Right lobe of liver (tissue), 6 donors: ENCODE measurements around the gene RBM47. TPM values are rescaled to one million over a fixed set of nuclear protein-coding genes. Genes with fewer than 3 reads are reported as not detected.
A peak's percentile ranks its signal among the peaks of the same experiment; 100 is the strongest.

Source experiments
- ATAC-seq, 4 donors: fragments of 200-7000 bp; cut with Tn5 transposase; one replicate each; pipeline ENCODE4 v1.9.1; 2020; ENCODE audit warnings: mild to moderate bottlenecking in 4 of 4, moderate library complexity in 4 of 4
- DNase-seq, 3 donors: peaks; one replicate each; pipeline ENCODE4 v3.0.0-alpha.2; 2020
- H3K27ac ChIP-seq, 3 donors: fragments of 200-600 bp; one replicate each; pipeline ENCODE4 v1.8.0; 2022
- H3K27me3 ChIP-seq, 2 donors: fragments of 200-600 bp; one replicate each; pipeline ENCODE4 v1.8.0; 2022
- H3K36me3 ChIP-seq, 4 donors: fragments of 200-600 bp; sonication (generic) in 1 of 4; one replicate each; pipeline versions ENCODE4 v1.5.1 to v1.8.0; 2017 to 2022; ENCODE audit warnings: control low read depth in 1 of 4
- H3K4me1 ChIP-seq, 4 donors: fragments of 200-600 bp; sonication (generic) in 1 of 4; one replicate each; pipeline versions ENCODE4 v1.5.1 to v1.8.0; 2017 to 2022; ENCODE audit warnings: control low read depth in 1 of 4
- H3K4me3 ChIP-seq, 3 donors: fragments of 200-600 bp; one replicate each; pipeline ENCODE4 v1.8.0; 2022
- H3K9me3 ChIP-seq, 4 donors: fragments of 200-600 bp; sonication (generic) in 1 of 4; one replicate each; pipeline versions ENCODE4 v1.5.1 to v1.8.0; 2017 to 2022; ENCODE audit warnings: control low read depth in 1 of 4
- POLR2A ChIP-seq: fragments of 450-650 bp; IDR thresholded peaks from one replicate; pipeline ENCODE4 v1.6.1; 2017; ENCODE audit warnings: antibody characterized with exemption, mild to moderate bottlenecking
- WGBS: methylation state at CpG from one replicate; pipeline ENCODE4 v1.1.6; 2018; ENCODE audit warnings: low coverage, low lambda C conversion rate; ENCODE audit not compliant: insufficient coverage; ENCODE audit errors: missing lambda C conversion rate; 5-methylcytosine and 5-hydroxymethylcytosine counted together
- intact Hi-C, 2 donors: fragments of 100-400 bp; cut with DNase I; formaldehyde crosslinking; loops; one replicate each; pipeline versions ENCODE4 v1.11.2 to v1.14.1; 2022
- total RNA-seq, 6 experiments: library from RNA; depleted of rRNA in 2 of 6; stranded (reverse); fragments of >200 nt in 2 of 6; fragmentation: NEBNext Ultra II Directional in 3 of 6; extraction: Animal tissue kit (Norgen Biotek cat#: 25700) in 3 of 6; gene quantifications; one replicate each; pipeline versions ENCODE4 v1.1.0 to v1.2.4, GENCODE V29; 2016 to 2023
- TF ChIP-seq, protein P1 (sequence below), 4 donors: fragments of 200-600 bp in 3 of 4; fragments of 450-650 bp in 1 of 4; IDR thresholded peaks; one replicate each; pipeline versions ENCODE4 v1.5.1 to v1.8.0; 2016 to 2022; ENCODE audit warnings: antibody characterized with exemption in 4 of 4, mild to moderate bottlenecking in 2 of 4
- donor health status: DM: no; HTN: yes; CAD: no.
- donor health status: DM: no; HTN: no; CAD: no.
- donor health status: DM: no; HTN: no; CAD: no.
- donor health status: DM: no; HTN: yes; CAD: no.
- donor health status: DM: no; HTN: yes; CAD: no.

The RBM47 gene
- total RNA-seq, 6 experiments from 2014 or later: 29.5 to 85.0 (median 51.1) TPM

- H3K27ac ChIP-seq: peak overlapping the region in 1 of 3 donors; percentile 37
- DNase-seq (no peak), ATAC-seq (no peak)
- H3K27me3 ChIP-seq: no peaks in the 10 kb centered on the region
- TF ChIP-seq, protein P1, sequence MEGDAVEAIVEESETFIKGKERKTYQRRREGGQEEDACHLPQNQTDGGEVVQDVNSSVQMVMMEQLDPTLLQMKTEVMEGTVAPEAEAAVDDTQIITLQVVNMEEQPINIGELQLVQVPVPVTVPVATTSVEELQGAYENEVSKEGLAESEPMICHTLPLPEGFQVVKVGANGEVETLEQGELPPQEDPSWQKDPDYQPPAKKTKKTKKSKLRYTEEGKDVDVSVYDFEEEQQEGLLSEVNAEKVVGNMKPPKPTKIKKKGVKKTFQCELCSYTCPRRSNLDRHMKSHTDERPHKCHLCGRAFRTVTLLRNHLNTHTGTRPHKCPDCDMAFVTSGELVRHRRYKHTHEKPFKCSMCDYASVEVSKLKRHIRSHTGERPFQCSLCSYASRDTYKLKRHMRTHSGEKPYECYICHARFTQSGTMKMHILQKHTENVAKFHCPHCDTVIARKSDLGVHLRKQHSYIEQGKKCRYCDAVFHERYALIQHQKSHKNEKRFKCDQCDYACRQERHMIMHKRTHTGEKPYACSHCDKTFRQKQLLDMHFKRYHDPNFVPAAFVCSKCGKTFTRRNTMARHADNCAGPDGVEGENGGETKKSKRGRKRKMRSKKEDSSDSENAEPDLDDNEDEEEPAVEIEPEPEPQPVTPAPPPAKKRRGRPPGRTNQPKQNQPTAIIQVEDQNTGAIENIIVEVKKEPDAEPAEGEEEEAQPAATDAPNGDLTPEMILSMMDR (IDR thresholded peaks at IDR 0.05): no peak
- TF ChIP-seq POLR2A: no peak
- no peak overlapping the region for H3K4me3 ChIP-seq
- peaks cover 0 to 53% (median 14%) of the 10 kb centered on the region in 4 donors for H3K4me1 ChIP-seq
- H3K9me3 ChIP-seq: no peaks in the 10 kb centered on the region
- WGBS: 70% methylated on average over 7 of the region's 7 CpGs
- intact Hi-C loops: no loop called here
- H3K36me3 ChIP-seq: peaks cover 0 to 14% (median 0%) of the 10 kb centered on the region in 4 donors
Observed at GRCh38 chr4:40544221-40544620, 85.4 kb downstream of the RBM47 start.

GRCh38 chr4:40540800-40541199, 88.9 kb downstream of the RBM47 start:
- TF ChIP-seq, protein P1 (IDR thresholded peaks at IDR 0.05): no peak
- TF ChIP-seq POLR2A: no peak
- Histone ChIP-seq H3K27ac (peak overlapping the region in 1 of 3 donors; percentile 13), H3K4me3 (no peak overlapping the region), H3K27me3 (no peaks in the 10 kb centered on the region), H3K4me1 (peaks cover 0 to 23% (median 1%) of the 10 kb centered on the region in 4 donors), H3K9me3 (no peaks in the 10 kb centered on the region), H3K36me3 (peaks cover 0 to 27% (median 0%) of the 10 kb centered on the region in 4 donors)
- WGBS: 91% methylated on average over 7 of the region's 7 CpGs
- intact Hi-C loops: no loop called here
- ATAC-seq (no peak), DNase-seq (no peak)

DNA sequence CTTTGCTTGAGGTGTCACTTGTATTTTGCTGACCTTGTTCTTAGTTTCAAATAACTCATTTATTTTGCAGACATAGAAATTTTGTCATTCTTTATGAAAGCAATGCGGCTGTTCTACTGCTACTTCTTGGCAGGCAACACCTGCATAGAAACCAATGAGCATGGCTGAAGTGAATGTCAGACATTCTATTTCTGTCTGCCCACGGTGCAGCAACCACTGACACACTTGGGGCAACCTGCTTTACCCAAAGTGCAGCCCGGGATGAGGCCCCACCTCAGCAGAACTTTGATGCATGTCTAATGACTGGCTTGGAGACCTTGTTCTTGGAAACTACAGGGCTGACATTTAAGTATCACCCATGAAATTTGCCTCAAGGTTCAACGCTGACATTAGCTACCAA, 93.6 kb downstream of the RBM47 start:
- H3K27ac ChIP-seq: no peak overlapping the region

DNA sequence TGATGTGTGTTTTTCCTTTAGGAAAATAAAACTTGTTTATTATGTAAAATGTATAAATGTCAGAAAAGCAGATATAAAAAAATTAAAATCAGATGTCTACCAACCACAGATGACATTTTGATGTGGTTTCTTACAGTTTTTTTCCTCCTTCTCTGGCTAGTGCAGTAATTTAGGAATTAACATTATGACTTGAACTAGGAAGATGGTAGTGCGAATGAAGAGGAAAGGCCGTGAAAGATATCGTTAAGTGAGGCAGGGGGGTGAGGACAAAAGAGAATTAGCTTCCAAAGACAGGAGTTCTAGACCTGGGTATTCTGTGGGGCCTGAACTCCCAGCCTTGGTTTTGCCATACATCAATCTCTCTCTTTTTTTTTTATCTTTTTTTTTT, 98.0 kb downstream of the RBM47 start:
- no peak for TF ChIP-seq POLR2A
- TF ChIP-seq, protein P1 (IDR thresholded peaks at IDR 0.05): no peak
- Histone ChIP-seq H3K9me3 (no peaks in the 10 kb centered on the region), H3K27ac (no peak overlapping the region), H3K27me3 (no peaks in the 10 kb centered on the region), H3K4me3 (no peak overlapping the region), H3K36me3 (no peaks in the 10 kb centered on the region), H3K4me1 (peaks cover 0 to 7% (median under 1%) of the 10 kb centered on the region in 4 donors)
- DNase-seq: no peak
- intact Hi-C loops: no loop called here
- WGBS: 73% methylated on average over 3 of the region's 3 CpGs
- no peak for ATAC-seq

More for the DNA sequence above, 93.6 kb downstream of the RBM47 start:
- TF ChIP-seq, protein P1 (IDR thresholded peaks at IDR 0.05): no peak
- no peak for TF ChIP-seq POLR2A
- peaks cover 0 to 13% (median 0%) of the 10 kb centered on the region in 4 donors for H3K36me3 ChIP-seq
- ATAC-seq (no peak), DNase-seq (no peak)
- no peaks in the 10 kb centered on the region for H3K27me3 ChIP-seq
- no peaks in the 10 kb centered on the region for H3K9me3 ChIP-seq
- peaks cover 0 to 4% (median 0%) of the 10 kb centered on the region in 4 donors for H3K4me1 ChIP-seq
- H3K4me3 ChIP-seq: no peak overlapping the region
- intact Hi-C loops: no loop called here
- WGBS: 89% methylated on average over 4 of the region's 4 CpGs
